CD8-positive, alpha-beta memory T cell (primary cell): ENCODE measurements around the gene ZNF764. TPM values are rescaled to one million over a fixed set of nuclear protein-coding genes. Genes with fewer than 3 reads are reported as not detected.

Experiments used
- polyA plus RNA-seq: library from polyadenylated mRNA; unstranded; fragments of 300-500 nt; fragmentation: Illumina TruSeq; gene quantifications from one replicate; pipeline ENCODE4 v1.2.3, GENCODE V29; 2021
- total RNA-seq, 2 experiments: library from RNA; stranded (reverse); gene quantifications; one replicate each; pipeline ENCODE4 v1.2.3, GENCODE V29; 2021

ZNF764 gene
- total and polyA plus RNA-seq, 3 experiments from 2014 or later: 8.9 to 15.7 (median 15.1) TPM

Other genes with a start within 250 kb of the ZNF764 start
- gene CD2BP2, start 203.1 kb downstream of the ZNF764 start, total RNA-seq: 10 to 100 TPM; 84.5 to 89.5 TPM
- 27.2 TPM for gene CD2BP2, start 203.1 kb downstream of the ZNF764 start, polyA plus RNA-seq
- 10 to 100 TPM; 59.0 to 61.4 TPM for gene TBC1D10B, start 187.9 kb downstream of the ZNF764 start, total RNA-seq
- 17.3 TPM for gene TBC1D10B, start 187.9 kb downstream of the ZNF764 start, polyA plus RNA-seq
- gene MYL11, start 183.6 kb downstream of the ZNF764 start, total RNA-seq: 1 to 10 TPM; 1.9 to 2.4 TPM
- 4.6 TPM for gene MYL11, start 183.6 kb downstream of the ZNF764 start, polyA plus RNA-seq
- gene SEPTIN1, start 175.8 kb downstream of the ZNF764 start, total RNA-seq: 100 to 1,000 TPM; 187 to 193 TPM
- 227 TPM for gene SEPTIN1, start 175.8 kb downstream of the ZNF764 start, polyA plus RNA-seq
- 10 to 100 TPM; 18.4 to 19.3 TPM for gene ZNF48, start 163.0 kb downstream of the ZNF764 start, total RNA-seq
- gene ZNF48, start 163.0 kb downstream of the ZNF764 start, polyA plus RNA-seq: 10.2 TPM
- 1 to 10 TPM; 7.3 to 9.8 TPM for gene ZNF771, start 150.8 kb downstream of the ZNF764 start, total RNA-seq
- gene ZNF771, start 150.8 kb downstream of the ZNF764 start, polyA plus RNA-seq: 6.0 TPM
- 100 to 1,000 TPM; 174 to 175 TPM for gene DCTPP1, start 128.3 kb downstream of the ZNF764 start, total RNA-seq
- gene DCTPP1, start 128.3 kb downstream of the ZNF764 start, polyA plus RNA-seq: 73.7 TPM
- gene SEPHS2, start 112.5 kb downstream of the ZNF764 start, total RNA-seq: 10 to 100 TPM; 68.2 to 71.0 TPM
- 59.0 TPM for gene SEPHS2, start 112.5 kb downstream of the ZNF764 start, polyA plus RNA-seq
- gene ITGAL, start 85.6 kb downstream of the ZNF764 start, total RNA-seq: 100 to 1,000 TPM; 333 to 363 TPM
- 256 TPM for gene ITGAL, start 85.6 kb downstream of the ZNF764 start, polyA plus RNA-seq
- gene ZNF768, start 31.8 kb downstream of the ZNF764 start, total RNA-seq: 10 to 100 TPM; 13.5 to 15.1 TPM
- 2.5 TPM for gene ZNF768, start 31.8 kb downstream of the ZNF764 start, polyA plus RNA-seq
- 10 to 100 TPM; 13.5 to 17.0 TPM for gene ZNF747, start 23.5 kb downstream of the ZNF764 start, total RNA-seq
- 8.4 TPM for gene ZNF747, start 23.5 kb downstream of the ZNF764 start, polyA plus RNA-seq
- gene ZNF688, start 13.3 kb upstream of the ZNF764 start, total RNA-seq: 10 to 100 TPM in 1 of 2 experiments, 1 to 10 TPM in 1; 9.6 to 10.8 TPM
- gene ZNF688, start 13.3 kb upstream of the ZNF764 start, polyA plus RNA-seq: 28.5 TPM
- gene ZNF785, start 27.3 kb upstream of the ZNF764 start, total RNA-seq: 10 to 100 TPM; 10.9 to 13.0 TPM
- gene ZNF785, start 27.3 kb upstream of the ZNF764 start, polyA plus RNA-seq: 4.8 TPM
- 10 to 100 TPM; 14.6 to 15.7 TPM for gene ZNF689, start 52.0 kb upstream of the ZNF764 start, total RNA-seq
- gene ZNF689, start 52.0 kb upstream of the ZNF764 start, polyA plus RNA-seq: 13.7 TPM
- 10 to 100 TPM; 87.5 to 92.5 TPM for gene PRR14, start 92.6 kb upstream of the ZNF764 start, total RNA-seq
- 29.7 TPM for gene PRR14, start 92.6 kb upstream of the ZNF764 start, polyA plus RNA-seq
- 100 to 1,000 TPM; 115 to 124 TPM for gene FBRS, start 100.1 kb upstream of the ZNF764 start, total RNA-seq
- 7.1 TPM for gene FBRS, start 100.1 kb upstream of the ZNF764 start, polyA plus RNA-seq
- gene SRCAP, start 140.8 kb upstream of the ZNF764 start, total RNA-seq: 10 to 100 TPM; 75.4 to 76.3 TPM
- 33.0 TPM for gene SRCAP, start 140.8 kb upstream of the ZNF764 start, polyA plus RNA-seq
- 10 to 100 TPM; 31.8 to 32.2 TPM for gene PHKG2, start 190.1 kb upstream of the ZNF764 start, total RNA-seq
- 47.0 TPM for gene PHKG2, start 190.1 kb upstream of the ZNF764 start, polyA plus RNA-seq
- 1 to 10 TPM; 6.5 to 6.9 TPM for gene CFAP119, start 203.7 kb upstream of the ZNF764 start, total RNA-seq
- gene CFAP119, start 203.7 kb upstream of the ZNF764 start, polyA plus RNA-seq: 0.25 TPM
- gene RNF40, start 203.9 kb upstream of the ZNF764 start, total RNA-seq: 100 to 1,000 TPM; 152 to 157 TPM
- gene RNF40, start 203.9 kb upstream of the ZNF764 start, polyA plus RNA-seq: 61.9 TPM
- 1 to 10 TPM; 5.6 to 5.7 TPM for gene ZNF629, start 228.8 kb upstream of the ZNF764 start, total RNA-seq
- 1.1 TPM for gene ZNF629, start 228.8 kb upstream of the ZNF764 start, polyA plus RNA-seq